Mononuclear cell (primary cell): ENCODE results near the gene LGALS12. TPM values are rescaled to one million over a fixed set of nuclear protein-coding genes. Genes with fewer than 3 reads are reported as not detected.

ENCODE experiments used
- H3K27me3 ChIP-seq: 2 replicates; pipeline ENCODE4 v1.6.0; 2011; ENCODE audit warnings: low read length, control low read depth; ENCODE audit not compliant: insufficient read depth
- H3K4me1 ChIP-seq: 2 replicates; pipeline ENCODE4 v1.5.1; 2011; ENCODE audit warnings: mild to moderate bottlenecking, low read length, control low read depth; ENCODE audit not compliant: insufficient read depth
- H3K4me3 ChIP-seq: 2 replicates; pipeline ENCODE4 v1.5.1; 2011; ENCODE audit warnings: mild to moderate bottlenecking, low read length, moderate library complexity
- H3K9me3 ChIP-seq: 2 replicates; pipeline ENCODE4 v1.5.1; 2011; ENCODE audit warnings: low read depth, mild to moderate bottlenecking, control low read depth, low read length
- total RNA-seq: library from RNA; depleted of rRNA; stranded (reverse); fragments of >200 nt; gene quantifications from one replicate; pipeline ENCODE4 v1.2.3, GENCODE V29; 2012

Gene LGALS12, protein sequence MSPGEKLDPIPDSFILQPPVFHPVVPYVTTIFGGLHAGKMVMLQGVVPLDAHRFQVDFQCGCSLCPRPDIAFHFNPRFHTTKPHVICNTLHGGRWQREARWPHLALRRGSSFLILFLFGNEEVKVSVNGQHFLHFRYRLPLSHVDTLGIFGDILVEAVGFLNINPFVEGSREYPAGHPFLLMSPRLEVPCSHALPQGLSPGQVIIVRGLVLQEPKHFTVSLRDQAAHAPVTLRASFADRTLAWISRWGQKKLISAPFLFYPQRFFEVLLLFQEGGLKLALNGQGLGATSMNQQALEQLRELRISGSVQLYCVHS
- total RNA-seq = 6.3 TPM

DNA sequence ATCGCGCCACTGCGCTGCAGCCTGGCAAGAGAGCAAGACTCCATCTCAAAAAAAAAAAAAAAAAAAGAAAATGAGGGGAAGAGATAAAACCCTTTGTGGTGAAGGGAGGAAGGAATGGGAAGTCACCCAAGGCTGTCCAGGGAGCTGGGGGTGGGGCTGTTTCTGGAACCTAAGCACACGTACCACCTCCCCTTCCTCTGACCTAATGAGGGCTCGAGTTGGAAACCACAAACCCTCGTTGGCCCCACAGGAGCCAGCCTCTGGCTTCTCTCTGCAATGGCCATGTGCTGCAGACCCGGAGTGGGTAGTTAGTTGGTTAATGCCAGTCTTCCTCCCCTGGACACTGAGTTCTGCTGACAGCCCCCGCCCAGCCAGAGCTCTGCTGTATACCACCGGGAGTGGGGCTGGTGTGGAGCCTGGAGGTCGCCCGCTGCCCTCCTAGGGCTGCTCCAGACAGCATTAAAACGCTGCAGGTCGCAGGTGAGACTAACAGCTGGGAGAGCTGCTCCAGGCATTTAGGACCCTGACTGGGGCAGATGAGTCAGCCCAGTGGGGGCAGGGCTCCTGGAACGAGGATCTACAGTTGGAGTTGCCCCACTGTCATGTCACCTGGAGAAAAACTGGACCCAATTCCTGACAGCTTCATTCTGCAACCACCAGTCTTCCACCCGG is at the start of gene LGALS12:
TSS of gene LGALS12 (plus strand) at position 228 of the 672 bp plus-strand sequence. CDS start at position 603, 375 bp downstream.
- no peaks in the 10 kb centered on the region for H3K27me3 ChIP-seq
- H3K4me3 ChIP-seq = peak within 1 kb of the TSS; percentile 21
- no peaks in the 10 kb centered on the region for H3K9me3 ChIP-seq
- H3K4me1 ChIP-seq = peaks cover 73% of the 10 kb centered on the region

DNA sequence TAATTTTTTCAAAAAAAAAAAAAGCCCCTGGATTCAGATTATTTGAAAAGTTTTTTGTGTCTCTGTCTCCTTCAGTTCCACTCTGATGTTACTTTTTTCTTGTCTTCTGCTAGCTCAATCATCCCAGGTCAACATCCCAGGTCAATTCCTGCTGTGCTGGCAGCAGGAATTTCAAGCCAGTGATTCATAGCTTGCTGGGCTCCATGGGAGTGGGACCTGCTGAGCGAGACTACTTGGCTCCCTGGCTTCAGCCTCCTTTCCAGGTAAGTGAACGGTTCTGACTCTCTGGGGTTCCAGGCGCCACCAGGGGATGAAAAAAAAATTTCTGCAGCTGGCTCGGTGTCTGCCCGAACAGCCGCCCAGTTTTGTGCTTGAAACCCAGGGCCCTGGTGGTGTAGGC is 46.3 kb upstream of the LGALS12 start:
- Histone ChIP-seq H3K9me3 (no peaks in the 10 kb centered on the region), H3K27me3 (no peaks in the 10 kb centered on the region), H3K4me1 (no peaks in the 10 kb centered on the region), H3K4me3 (no peak overlapping the region)

DNA sequence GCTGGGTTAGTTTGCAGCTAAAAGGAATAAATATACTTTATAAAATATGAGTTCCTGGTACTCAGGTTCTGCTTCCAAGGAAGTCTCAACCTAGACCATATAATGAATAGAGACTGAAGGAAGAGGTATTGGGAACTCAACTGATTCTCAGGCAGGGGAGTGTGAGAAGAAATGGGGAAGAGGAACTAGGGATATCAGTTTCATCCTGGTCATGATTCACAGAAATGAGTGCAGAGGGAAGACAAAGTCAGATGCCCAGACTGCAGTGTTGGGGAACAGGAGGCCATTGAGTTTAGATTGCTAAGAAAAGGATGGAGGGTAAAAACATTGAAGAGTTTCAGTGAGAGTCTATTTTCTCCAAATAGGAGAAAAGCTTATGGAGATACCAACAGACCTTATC is 43.7 kb upstream of the LGALS12 start:
- Histone ChIP-seq H3K4me3 (no peak overlapping the region), H3K27me3 (no peaks in the 10 kb centered on the region), H3K9me3 (no peaks in the 10 kb centered on the region), H3K4me1 (no peaks in the 10 kb centered on the region)

DNA sequence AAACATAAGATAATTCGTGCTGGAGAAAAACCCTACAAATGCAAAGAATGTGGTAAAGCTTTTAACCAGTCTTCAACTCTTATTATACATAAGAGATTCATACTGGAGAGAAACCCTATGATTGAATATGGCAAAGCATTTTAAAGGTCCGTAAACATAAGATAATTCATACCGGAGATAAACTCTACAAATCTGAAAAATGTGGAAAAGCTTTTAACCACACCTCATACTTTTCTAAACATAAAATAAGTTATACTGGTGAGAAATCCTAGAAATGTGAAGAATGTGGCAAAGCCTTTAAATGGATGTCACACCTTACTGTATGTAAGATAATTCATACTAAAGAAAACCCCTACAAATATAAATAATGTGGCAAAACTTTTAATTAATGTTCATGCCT is 35.6 kb upstream of the LGALS12 start:
- Histone ChIP-seq H3K9me3 (peaks cover 9% of the 10 kb centered on the region), H3K4me3 (no peak overlapping the region), H3K27me3 (peaks cover 3% of the 10 kb centered on the region), H3K4me1 (no peaks in the 10 kb centered on the region)

DNA sequence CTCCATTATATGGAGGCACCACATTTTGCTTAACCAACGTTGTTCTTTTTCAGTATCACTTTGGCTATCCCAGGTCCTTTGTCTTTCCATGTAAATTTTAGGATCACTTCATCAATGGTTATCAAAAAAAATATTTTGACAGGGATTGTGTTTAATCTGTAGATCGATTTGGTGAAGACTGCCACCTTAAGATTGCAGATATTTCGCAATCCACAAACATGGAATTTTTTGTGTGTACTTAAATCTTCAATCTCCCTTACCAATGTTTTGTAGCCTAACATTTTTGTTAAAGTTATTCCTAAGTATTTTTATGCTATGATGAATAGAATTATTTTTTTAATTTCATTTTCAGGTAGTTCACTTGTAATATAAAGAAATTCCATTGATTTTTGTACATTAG is 33.5 kb upstream of the LGALS12 start:
- Histone ChIP-seq H3K27me3 (peaks cover 3% of the 10 kb centered on the region), H3K9me3 (peaks cover 18% of the 10 kb centered on the region), H3K4me3 (no peak overlapping the region), H3K4me1 (no peaks in the 10 kb centered on the region)

DNA sequence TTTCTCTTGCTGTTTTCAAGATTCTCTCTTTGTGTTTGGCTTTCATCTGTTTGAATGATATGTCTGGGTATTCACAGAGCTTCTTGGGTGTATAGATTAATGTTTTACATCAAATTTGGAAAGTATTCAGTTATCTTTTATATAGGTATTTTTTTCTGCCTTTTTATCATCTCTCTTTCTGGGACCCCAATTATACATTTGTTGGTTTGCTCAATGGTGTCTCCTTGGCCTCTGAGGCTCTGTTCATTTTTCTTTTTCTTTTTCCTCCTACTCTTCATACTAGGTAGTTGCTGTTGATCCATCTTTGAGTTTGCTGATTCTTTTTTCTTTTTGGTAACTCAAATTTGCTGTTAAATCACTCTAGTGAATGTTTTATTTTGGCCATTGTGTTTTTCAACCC is 29.3 kb upstream of the LGALS12 start:
- H3K27me3 ChIP-seq = peaks cover 2% of the 10 kb centered on the region
- H3K9me3 ChIP-seq = peaks cover 9% of the 10 kb centered on the region
- no peak overlapping the region for H3K4me3 ChIP-seq
- H3K4me1 ChIP-seq = peaks cover 4% of the 10 kb centered on the region

DNA sequence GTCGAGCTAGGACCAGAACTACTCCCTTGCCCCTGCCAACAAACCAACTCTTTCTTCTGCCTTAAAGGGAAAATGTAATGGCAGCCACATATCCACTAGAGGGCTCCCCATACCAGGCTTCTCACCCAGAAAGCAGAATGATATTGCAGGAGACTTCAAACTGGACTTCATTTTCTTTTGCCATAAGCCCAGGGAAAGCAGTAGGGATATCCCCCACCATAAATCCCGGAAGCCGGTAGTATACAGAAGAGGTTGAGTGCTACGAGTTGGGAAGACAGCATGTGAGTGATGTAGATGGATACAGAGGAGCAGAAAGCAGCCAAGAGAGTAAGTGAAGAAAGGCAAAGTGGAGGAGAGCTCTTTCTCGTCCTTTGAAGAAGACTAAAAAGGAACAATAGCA is 27.0 kb upstream of the LGALS12 start:
- Histone ChIP-seq H3K4me3 (no peak overlapping the region), H3K27me3 (peaks cover 4% of the 10 kb centered on the region), H3K9me3 (peaks cover 9% of the 10 kb centered on the region), H3K4me1 (peaks cover 4% of the 10 kb centered on the region)

DNA sequence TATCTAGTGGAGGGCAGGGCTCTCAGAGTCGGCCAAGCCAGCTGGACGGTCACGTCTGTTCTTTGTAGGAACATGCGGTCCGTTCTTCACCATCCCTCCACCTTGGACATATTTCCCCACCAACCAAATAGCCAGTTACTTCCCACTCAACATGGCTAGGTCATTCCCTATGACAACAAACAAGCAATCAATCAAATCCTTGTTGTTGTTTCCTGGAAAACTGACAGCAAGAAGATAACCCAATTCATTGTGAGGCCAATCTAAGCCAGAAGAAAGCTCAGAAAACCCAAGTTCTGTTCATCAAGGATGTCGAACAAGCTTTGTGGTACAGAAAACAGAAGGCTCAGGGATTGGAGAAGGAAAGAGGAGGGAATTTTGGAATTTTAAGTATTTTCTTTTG is 25.8 kb upstream of the LGALS12 start:
- H3K4me3 ChIP-seq = no peak overlapping the region
- peaks cover 8% of the 10 kb centered on the region for H3K27me3 ChIP-seq
- peaks cover 4% of the 10 kb centered on the region for H3K4me1 ChIP-seq
- peaks cover 15% of the 10 kb centered on the region for H3K9me3 ChIP-seq

DNA sequence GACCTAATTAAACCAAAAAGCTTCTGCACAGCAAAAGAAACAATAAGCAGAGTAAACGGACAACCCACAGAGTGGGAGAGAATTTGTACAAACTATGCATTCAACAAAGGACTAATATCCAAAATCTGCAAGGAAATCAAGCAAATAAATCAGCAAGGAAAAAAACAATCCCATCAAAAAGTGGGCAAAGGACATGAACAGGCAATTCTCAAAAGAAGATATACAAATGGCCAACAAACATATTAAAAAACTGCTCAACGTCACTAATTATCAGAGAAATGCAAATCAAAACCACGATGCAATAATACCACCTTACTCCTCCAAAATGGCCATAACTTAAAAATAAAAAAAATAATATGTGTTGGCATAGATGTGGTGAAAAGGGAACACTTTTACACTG is 20.1 kb upstream of the LGALS12 start:
- Histone ChIP-seq H3K27me3 (peaks cover 28% of the 10 kb centered on the region), H3K4me1 (peaks cover 23% of the 10 kb centered on the region), H3K9me3 (peaks cover 17% of the 10 kb centered on the region), H3K4me3 (no peak overlapping the region)

DNA sequence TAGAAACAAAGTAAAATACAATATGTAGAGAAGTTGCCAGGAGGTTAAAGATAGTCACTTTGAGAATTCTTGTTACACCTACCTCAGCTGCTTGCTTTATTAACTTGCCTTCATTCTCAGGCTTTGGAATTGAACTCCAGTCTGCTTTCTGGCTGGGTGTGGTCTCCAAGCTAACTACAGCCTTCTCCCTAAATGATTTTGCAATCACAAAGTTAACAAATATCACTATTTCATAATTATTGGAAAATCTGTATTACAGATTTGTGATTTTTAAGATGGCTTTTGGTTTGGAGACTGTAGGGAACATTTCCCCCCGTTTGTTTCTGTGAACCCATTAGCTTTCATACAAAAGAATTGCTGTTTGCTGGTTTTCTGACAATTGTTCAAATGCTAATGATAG is 17.1 kb upstream of the LGALS12 start:
- Histone ChIP-seq H3K27me3 (peaks cover 47% of the 10 kb centered on the region), H3K4me1 (peaks cover 40% of the 10 kb centered on the region), H3K4me3 (no peak overlapping the region), H3K9me3 (peaks cover 17% of the 10 kb centered on the region)

DNA sequence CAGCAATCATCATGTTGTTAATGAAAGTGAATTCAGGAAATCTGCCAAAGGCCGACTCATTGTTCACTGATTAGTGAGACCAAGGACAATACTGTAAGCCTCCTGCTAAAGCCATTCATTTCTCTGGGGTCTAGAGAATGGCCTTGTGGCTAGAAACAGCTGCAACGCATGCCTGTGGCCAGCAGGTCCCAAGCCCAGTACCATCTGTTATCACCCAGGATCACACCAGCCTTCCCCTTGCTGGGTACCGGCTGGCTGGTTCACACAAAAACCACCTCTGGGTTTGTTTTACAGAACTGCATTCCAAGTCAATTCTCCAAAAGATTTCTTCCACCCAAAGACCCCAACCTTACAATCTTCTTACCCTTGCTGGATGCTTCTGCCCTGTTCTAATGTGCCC is 16.0 kb upstream of the LGALS12 start:
- Histone ChIP-seq H3K9me3 (peaks cover 13% of the 10 kb centered on the region), H3K27me3 (peaks cover 47% of the 10 kb centered on the region), H3K4me1 (peaks cover 40% of the 10 kb centered on the region), H3K4me3 (no peak overlapping the region)

DNA sequence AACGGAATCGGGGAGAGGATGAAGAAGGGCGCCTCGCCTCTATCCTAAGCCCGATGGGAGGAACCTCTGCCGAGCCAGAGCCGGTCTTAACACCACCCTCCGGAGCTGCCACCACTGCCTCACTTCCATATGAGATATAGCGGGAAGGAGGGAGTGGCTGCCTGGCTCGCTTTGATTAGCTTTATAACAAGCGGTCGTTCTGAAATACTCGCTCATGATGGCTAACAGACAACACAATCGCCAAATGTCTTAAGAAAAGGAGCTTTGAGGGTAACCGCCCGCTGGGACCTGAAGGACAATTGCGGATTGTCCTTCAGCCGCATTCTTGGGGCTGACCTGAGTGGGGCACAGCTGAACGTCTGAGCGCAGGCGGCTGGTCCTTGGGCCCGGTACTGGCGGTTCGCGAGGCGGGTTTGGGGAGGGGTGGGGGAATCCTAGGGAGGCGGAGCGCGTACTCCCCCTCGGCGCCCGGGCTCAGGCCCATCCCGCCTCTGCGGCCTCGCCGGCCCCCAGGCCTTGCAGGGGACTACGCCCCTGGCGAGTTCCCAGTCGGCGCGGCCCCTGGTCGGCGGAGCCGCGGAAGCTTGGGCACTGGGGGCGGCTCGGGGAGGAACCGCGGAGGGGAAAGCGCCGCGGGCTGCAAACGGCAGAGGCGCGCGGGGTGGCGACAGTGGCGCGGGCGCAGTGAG is 15.2 kb upstream of the LGALS12 start, which contains the start of gene PLAAT5:
TSS of gene PLAAT5 (minus strand) at position 617 of the 689 bp plus-strand sequence. CDS start at position 484, 133 bp downstream.
- peaks cover 40% of the 10 kb centered on the region for H3K4me1 ChIP-seq

DNA sequence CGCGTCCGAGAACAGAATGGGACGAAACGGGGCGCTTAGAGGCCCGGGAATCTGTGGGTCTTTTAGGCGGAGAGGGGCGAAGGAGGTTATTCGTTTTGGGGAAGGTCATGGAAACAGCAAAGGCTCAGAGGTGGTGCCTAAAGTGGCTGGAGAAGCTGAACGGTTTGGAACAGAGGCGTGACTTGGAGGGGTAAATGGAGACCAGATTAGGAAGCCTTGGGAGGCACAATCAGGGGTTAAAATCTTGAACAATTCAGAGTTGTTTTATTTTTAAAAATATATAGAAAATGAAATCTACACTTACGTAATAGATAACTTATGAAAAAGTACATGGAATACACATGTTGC is 14.7 kb upstream of the LGALS12 start:
- Histone ChIP-seq H3K9me3 (no peaks in the 10 kb centered on the region), H3K27me3 (peaks cover 41% of the 10 kb centered on the region), H3K4me1 (peaks cover 40% of the 10 kb centered on the region), H3K4me3 (peak overlapping the region; percentile 36)

More for the DNA sequence above, 15.2 kb upstream of the LGALS12 start, which contains the start of gene PLAAT5:
- Histone ChIP-seq H3K4me3 (peak within 1 kb of the TSS; percentile 36), H3K9me3 (peaks cover 5% of the 10 kb centered on the region), H3K27me3 (peaks cover 45% of the 10 kb centered on the region)

DNA sequence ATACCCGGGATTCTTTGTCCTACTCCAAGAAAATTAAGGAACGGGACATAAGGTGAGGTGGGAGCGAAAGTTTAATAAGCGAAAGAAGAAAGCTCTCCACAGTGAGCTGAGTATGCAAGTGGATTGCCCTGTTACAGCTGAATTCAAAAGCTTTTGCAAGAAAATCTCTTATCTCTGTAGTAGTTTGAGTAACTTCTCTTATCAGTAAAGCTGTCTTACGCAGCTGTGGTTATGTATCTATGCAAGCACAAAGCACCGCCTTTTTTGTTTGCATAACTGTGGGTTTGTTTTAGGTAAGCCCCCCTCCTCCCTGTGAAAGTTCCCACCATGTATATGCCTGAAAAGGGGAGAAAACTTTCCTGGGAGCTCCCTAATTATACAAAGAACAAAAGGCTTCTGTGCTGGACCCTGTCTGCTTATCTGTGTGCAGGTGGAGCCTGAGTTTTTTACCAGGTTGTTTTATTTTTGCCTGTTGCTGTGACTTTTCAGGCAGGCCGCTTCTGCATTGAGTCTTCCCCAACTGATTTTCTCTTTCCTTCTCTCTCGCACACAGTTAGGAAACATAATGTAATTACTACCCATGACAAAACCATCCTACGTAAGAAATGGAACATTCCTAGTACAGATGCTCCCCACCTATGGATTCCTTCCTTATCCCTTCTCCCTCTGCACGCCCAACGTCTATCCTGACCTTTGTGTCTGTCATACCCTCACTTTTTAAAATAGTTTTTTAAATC is 14.1 kb upstream of the LGALS12 start:
- Histone ChIP-seq H3K4me1 (peaks cover 40% of the 10 kb centered on the region), H3K9me3 (no peaks in the 10 kb centered on the region), H3K4me3 (peak overlapping the region; percentile 36), H3K27me3 (peaks cover 41% of the 10 kb centered on the region)

DNA sequence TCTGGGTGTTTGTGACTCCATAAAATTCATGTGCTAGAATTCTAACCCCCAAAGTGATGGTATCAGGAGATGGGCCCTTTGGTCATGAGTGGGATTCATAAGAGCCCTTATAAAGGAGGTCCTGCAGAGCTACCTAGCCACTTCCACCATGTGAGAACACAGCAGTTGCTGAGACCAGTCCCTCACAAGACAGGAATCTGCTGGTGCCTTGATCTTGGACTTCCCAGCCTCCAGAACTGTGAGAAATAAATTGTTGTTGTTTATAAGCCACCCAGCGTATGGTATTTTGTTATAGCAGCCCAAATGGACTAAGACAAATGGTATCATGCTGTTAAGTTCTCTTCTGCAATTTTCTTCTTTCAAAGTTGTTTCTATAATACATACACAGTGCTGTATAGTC is 13.4 kb upstream of the LGALS12 start:
- peaks cover 41% of the 10 kb centered on the region for H3K27me3 ChIP-seq
- H3K4me3 ChIP-seq = no peak overlapping the region
- no peaks in the 10 kb centered on the region for H3K9me3 ChIP-seq
- peaks cover 40% of the 10 kb centered on the region for H3K4me1 ChIP-seq
